HFFc6 (cell line): ENCODE results near the gene SVOP. TPM values are rescaled to one million over a fixed set of nuclear protein-coding genes. Genes with fewer than 3 reads are reported as not detected.

Source experiments
- DNase-seq: peaks from one replicate; pipeline ENCODE4 v3.0.0-alpha.2; 2018
- H3K27ac Mint-ChIP-seq: 2 replicates; pipeline ENCODE4 v1.8.0; 2020; ENCODE audit warnings: mild to moderate bottlenecking, mixed read lengths
- H3K27me3 Mint-ChIP-seq: 2 replicates; pipeline ENCODE4 v1.8.0; 2021; ENCODE audit warnings: mild to moderate bottlenecking, moderate library complexity, mixed read lengths; ENCODE audit not compliant: insufficient read depth
- H3K36me3 Mint-ChIP-seq: 2 replicates; pipeline ENCODE4 v1.8.0; 2021; ENCODE audit warnings: low read depth, mixed read lengths
- H3K4me1 Mint-ChIP-seq: 2 replicates; pipeline ENCODE4 v1.8.0; 2020; ENCODE audit warnings: low read depth, mixed read lengths
- H3K4me3 Mint-ChIP-seq: 2 replicates; pipeline ENCODE4 v1.8.0; 2020; ENCODE audit warnings: mild to moderate bottlenecking, moderate library complexity, mixed read lengths
- H3K9me3 Mint-ChIP-seq: 2 replicates; pipeline ENCODE4 v1.8.0; 2020; ENCODE audit warnings: mild to moderate bottlenecking, mixed read lengths
- CTCF ChIP-seq: fragments of 200-600 bp; sonication (generic); IDR thresholded peaks from 2 replicates; pipeline ENCODE4 v1.5.0; 2021; ENCODE audit warnings: antibody characterized with exemption, mild to moderate bottlenecking
- total RNA-seq, 6 experiments: library from RNA; stranded (reverse); fragmentation: NEBNext Ultra II Directional; extraction: Animal tissue kit (Norgen Biotek cat#: 25700); gene quantifications; 2 replicates in 1 of 6; 3 replicates in 5 of 6; pipeline ENCODE4 v1.2.3, GENCODE V29; 2021

The SVOP gene
- total RNA-seq, 6 experiments from 2014 or later = not detected

GRCh38 chr12:108890208-108890607, 130.7 kb downstream of the SVOP start:
- H3K36me3 Mint-ChIP-seq = peaks cover 4% of the 10 kb centered on the region; the same call in 1 of the 2 replicates
- H3K4me1 Mint-ChIP-seq = no peaks in the 10 kb centered on the region
- DNase-seq = no peak
- no peak for TF ChIP-seq CTCF
- H3K9me3 Mint-ChIP-seq = peaks cover 6% of the 10 kb centered on the region
- no peak overlapping the region for H3K27ac Mint-ChIP-seq
- H3K4me3 Mint-ChIP-seq = no peak overlapping the region
- peaks cover 1% of the 10 kb centered on the region for H3K27me3 Mint-ChIP-seq

- H3K9me3 Mint-ChIP-seq = peaks cover 5% of the 10 kb centered on the region
- H3K36me3 Mint-ChIP-seq = peaks cover 4% of the 10 kb centered on the region; the same call in 1 of the 2 replicates
- TF ChIP-seq CTCF = no peak
- no peaks in the 10 kb centered on the region; the same call in 1 of the 2 replicates for H3K27me3 Mint-ChIP-seq
- no peak for DNase-seq
- H3K27ac Mint-ChIP-seq = no peak overlapping the region
- H3K4me3 Mint-ChIP-seq = no peak overlapping the region
- H3K4me1 Mint-ChIP-seq = no peaks in the 10 kb centered on the region
These were observed 132.8 kb downstream of the SVOP start for GRCh38 chr12:108888031-108888430.

- no peaks in the 10 kb centered on the region for H3K4me1 Mint-ChIP-seq
- no peak overlapping the region for H3K27ac Mint-ChIP-seq
- peaks cover 4% of the 10 kb centered on the region; the same call in 1 of the 2 replicates for H3K36me3 Mint-ChIP-seq
- no peak for TF ChIP-seq CTCF
- H3K4me3 Mint-ChIP-seq = no peak overlapping the region
- H3K9me3 Mint-ChIP-seq = peaks cover 5% of the 10 kb centered on the region
- H3K27me3 Mint-ChIP-seq = no peaks in the 10 kb centered on the region; the same call in 1 of the 2 replicates
- no peak for DNase-seq
These were observed 133.8 kb downstream of the SVOP start for GRCh38 chr12:108886873-108887629.

- peak; percentile 76 for TF ChIP-seq CTCF
- H3K4me3 Mint-ChIP-seq = no peak overlapping the region
- no peaks in the 10 kb centered on the region for H3K36me3 Mint-ChIP-seq
- H3K9me3 Mint-ChIP-seq = no peaks in the 10 kb centered on the region
- no peak overlapping the region for H3K27ac Mint-ChIP-seq
- DNase-seq = peak; percentile 15
- no peaks in the 10 kb centered on the region for H3K4me1 Mint-ChIP-seq
- H3K27me3 Mint-ChIP-seq = peaks cover 2% of the 10 kb centered on the region
These were observed 136.5 kb downstream of the SVOP start for GRCh38 chr12:108884116-108885012.

- no peak for DNase-seq
- H3K36me3 Mint-ChIP-seq = no peaks in the 10 kb centered on the region
These were observed 138.9 kb downstream of the SVOP start for GRCh38 chr12:108881953-108882352.

More at GRCh38 chr12:108881953-108882352, 138.9 kb downstream of the SVOP start:
- H3K27ac Mint-ChIP-seq = no peak overlapping the region
- no peak overlapping the region for H3K4me3 Mint-ChIP-seq
- peaks cover 2% of the 10 kb centered on the region for H3K27me3 Mint-ChIP-seq
- no peaks in the 10 kb centered on the region for H3K4me1 Mint-ChIP-seq
- H3K9me3 Mint-ChIP-seq = no peaks in the 10 kb centered on the region
- no peak for TF ChIP-seq CTCF
